Measurements from ENCODE around the gene TMEM150B.

DNA sequence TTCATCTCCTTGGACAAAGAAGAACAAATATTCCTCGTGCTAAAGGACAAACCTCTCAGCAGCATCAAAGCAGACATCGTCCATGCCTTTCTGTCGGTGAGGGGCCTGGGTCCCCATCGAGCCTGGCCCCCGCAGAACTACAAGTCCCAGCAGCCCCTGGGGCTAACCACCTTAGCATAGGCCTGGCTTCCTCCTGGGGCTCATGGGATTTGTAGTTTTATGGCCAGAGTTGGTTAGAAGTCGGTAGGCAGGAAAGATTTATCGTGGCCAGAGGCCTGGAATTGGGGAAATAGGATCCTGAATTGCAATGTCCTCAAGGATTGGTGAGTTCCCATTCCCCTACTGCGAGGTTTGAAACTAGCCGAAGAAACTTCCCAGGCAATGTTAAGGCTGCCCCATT is 19.6 kb downstream of the TMEM150B start:
- TF ChIP-seq, protein P1, sequence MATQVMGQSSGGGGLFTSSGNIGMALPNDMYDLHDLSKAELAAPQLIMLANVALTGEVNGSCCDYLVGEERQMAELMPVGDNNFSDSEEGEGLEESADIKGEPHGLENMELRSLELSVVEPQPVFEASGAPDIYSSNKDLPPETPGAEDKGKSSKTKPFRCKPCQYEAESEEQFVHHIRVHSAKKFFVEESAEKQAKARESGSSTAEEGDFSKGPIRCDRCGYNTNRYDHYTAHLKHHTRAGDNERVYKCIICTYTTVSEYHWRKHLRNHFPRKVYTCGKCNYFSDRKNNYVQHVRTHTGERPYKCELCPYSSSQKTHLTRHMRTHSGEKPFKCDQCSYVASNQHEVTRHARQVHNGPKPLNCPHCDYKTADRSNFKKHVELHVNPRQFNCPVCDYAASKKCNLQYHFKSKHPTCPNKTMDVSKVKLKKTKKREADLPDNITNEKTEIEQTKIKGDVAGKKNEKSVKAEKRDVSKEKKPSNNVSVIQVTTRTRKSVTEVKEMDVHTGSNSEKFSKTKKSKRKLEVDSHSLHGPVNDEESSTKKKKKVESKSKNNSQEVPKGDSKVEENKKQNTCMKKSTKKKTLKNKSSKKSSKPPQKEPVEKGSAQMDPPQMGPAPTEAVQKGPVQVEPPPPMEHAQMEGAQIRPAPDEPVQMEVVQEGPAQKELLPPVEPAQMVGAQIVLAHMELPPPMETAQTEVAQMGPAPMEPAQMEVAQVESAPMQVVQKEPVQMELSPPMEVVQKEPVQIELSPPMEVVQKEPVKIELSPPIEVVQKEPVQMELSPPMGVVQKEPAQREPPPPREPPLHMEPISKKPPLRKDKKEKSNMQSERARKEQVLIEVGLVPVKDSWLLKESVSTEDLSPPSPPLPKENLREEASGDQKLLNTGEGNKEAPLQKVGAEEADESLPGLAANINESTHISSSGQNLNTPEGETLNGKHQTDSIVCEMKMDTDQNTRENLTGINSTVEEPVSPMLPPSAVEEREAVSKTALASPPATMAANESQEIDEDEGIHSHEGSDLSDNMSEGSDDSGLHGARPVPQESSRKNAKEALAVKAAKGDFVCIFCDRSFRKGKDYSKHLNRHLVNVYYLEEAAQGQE (IDR thresholded peaks at IDR 0.05; ENCODE audit: low read depth, low read length), result no peak
- no peak for TF ChIP-seq POLR2AphosphoS5 (IDR thresholded peaks at IDR 0.05; ENCODE audit: low read depth, low read length)
- no peak for TF ChIP-seq CTCF (IDR thresholded peaks at IDR 0.05)
- no peak for TF ChIP-seq SIN3A (IDR thresholded peaks at IDR 0.05; ENCODE audit: borderline replicate concordance, low read depth, low read length)
- no peak for TF ChIP-seq RFX5 (IDR thresholded peaks at IDR 0.05; ENCODE audit: low read length)
- TF ChIP-seq NRF1 (IDR thresholded peaks at IDR 0.05; ENCODE audit: low read depth, low read length), result no peak
- TF ChIP-seq GATA2 (CRISPR knock-in tag; IDR thresholded peaks at IDR 0.05), result no peak
- TF ChIP-seq FOSL2 (IDR thresholded peaks at IDR 0.05; ENCODE audit: borderline replicate concordance, low read depth), result no peak
- TF ChIP-seq, protein P2, sequence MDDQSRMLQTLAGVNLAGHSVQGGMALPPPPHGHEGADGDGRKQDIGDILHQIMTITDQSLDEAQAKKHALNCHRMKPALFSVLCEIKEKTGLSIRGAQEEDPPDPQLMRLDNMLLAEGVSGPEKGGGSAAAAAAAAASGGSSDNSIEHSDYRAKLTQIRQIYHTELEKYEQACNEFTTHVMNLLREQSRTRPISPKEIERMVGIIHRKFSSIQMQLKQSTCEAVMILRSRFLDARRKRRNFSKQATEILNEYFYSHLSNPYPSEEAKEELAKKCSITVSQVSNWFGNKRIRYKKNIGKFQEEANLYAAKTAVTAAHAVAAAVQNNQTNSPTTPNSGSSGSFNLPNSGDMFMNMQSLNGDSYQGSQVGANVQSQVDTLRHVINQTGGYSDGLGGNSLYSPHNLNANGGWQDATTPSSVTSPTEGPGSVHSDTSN (IDR thresholded peaks at IDR 0.05), result no peak
- TF ChIP-seq USF2 (IDR thresholded peaks at IDR 0.05; ENCODE audit: borderline replicate concordance, low read depth, low read length), result no peak
